Measurements from ENCODE around the gene SP100.

DNA sequence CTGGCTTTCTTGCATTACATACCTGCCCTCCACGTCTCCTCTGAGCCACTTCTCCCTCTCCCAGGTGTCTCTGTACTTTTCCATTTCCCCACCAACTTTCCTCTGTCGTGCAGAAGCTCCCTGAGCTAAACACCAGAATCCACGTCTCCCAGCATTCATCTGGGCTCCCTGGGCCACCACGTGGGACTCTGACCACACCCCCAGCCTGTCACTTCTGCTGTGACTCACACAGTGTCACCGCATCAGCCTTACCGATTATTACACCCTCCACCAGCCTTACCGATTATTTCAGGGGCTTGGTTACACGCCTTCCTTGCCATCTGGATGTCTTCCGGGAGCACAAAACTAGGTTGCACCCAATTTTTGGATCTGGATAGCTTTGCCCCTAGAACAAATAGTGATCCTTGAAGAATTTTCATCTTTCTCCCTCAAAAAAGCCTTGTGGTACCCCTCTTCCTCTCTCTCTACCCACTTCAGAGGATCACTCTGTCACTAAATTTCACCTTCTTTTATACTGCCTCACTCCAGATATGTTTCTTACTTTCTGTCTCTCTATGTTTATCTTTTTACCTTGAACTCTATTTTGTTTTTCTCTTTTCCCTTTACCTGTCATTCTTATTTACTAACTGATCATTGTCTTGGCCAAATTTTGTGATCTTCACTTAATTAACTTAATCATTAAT, 159.8 kb downstream of the SP100 start:
- TF ChIP-seq, protein P1, sequence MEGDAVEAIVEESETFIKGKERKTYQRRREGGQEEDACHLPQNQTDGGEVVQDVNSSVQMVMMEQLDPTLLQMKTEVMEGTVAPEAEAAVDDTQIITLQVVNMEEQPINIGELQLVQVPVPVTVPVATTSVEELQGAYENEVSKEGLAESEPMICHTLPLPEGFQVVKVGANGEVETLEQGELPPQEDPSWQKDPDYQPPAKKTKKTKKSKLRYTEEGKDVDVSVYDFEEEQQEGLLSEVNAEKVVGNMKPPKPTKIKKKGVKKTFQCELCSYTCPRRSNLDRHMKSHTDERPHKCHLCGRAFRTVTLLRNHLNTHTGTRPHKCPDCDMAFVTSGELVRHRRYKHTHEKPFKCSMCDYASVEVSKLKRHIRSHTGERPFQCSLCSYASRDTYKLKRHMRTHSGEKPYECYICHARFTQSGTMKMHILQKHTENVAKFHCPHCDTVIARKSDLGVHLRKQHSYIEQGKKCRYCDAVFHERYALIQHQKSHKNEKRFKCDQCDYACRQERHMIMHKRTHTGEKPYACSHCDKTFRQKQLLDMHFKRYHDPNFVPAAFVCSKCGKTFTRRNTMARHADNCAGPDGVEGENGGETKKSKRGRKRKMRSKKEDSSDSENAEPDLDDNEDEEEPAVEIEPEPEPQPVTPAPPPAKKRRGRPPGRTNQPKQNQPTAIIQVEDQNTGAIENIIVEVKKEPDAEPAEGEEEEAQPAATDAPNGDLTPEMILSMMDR (IDR thresholded peaks at IDR 0.05; ENCODE audit: insufficient read depth, low read depth, low read length), result no peak
- no peak for TF ChIP-seq EZH2 (IDR thresholded peaks at IDR 0.05; ENCODE audit: insufficient read depth, low read length)

Data from astrocyte (in vitro differentiated cells and primary cell).